ENCODE results near the gene NHLRC2.

DNA sequence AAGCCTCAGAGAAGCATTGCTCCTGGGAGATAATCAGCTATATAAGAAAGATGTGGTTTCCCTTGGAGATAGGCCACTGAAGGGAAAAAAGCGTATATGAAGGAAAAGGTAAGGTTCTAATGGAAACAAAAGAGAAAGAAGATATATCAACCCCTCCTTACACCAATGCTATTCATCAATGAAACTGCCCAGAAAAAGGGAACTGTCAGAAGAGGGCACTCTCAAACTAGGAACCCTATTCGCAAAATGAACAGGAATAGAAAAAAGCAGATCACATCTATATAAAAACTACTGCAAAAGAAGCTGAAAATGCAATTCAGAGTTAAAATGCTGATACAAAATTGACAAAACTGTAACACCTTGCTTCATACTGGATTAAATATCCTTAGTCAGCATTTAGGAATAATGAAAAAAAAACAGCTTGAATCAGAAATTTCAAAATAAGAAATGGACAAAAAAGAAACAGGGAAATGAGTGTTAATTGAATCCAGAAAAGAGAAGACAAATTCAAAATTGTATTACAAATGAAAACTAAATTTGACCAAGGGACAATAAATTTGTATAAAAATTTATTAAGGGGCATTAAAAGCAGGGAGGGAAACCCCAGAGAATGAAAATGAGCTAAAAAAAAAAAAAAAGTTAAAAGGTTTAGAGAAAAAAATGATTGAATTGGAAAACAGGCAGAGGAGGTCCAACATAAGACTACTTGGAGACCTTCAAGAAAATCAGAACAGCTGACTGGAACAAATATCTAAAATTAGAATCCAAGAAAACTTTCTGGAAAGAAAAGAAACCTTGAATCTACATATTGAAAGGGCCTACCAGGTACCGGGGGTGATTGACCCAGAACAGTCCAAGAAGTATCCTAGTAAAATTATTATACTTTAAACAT, 17.9 kb downstream of the NHLRC2 start:
- TF ChIP-seq, protein P1, sequence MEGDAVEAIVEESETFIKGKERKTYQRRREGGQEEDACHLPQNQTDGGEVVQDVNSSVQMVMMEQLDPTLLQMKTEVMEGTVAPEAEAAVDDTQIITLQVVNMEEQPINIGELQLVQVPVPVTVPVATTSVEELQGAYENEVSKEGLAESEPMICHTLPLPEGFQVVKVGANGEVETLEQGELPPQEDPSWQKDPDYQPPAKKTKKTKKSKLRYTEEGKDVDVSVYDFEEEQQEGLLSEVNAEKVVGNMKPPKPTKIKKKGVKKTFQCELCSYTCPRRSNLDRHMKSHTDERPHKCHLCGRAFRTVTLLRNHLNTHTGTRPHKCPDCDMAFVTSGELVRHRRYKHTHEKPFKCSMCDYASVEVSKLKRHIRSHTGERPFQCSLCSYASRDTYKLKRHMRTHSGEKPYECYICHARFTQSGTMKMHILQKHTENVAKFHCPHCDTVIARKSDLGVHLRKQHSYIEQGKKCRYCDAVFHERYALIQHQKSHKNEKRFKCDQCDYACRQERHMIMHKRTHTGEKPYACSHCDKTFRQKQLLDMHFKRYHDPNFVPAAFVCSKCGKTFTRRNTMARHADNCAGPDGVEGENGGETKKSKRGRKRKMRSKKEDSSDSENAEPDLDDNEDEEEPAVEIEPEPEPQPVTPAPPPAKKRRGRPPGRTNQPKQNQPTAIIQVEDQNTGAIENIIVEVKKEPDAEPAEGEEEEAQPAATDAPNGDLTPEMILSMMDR (IDR thresholded peaks at IDR 0.05), result no peak
- TF ChIP-seq POLR2A (IDR thresholded peaks at IDR 0.05) (no peak), EP300 (IDR thresholded peaks at IDR 0.05) (no peak)

Data from ovary (tissue), 3 donors.